T-helper 2 cell (primary cell): ENCODE measurements around the gene HDHD5.
A peak's percentile ranks its signal among the peaks of the same experiment; 100 is the strongest.

Experiments used
- DNase-seq, 5 experiments: peaks; one replicate each; pipeline versions ENCODE4 v3.0.0 to v3.0.0-alpha.2; 2012 to 2022

HDHD5 gene

GRCh38 chr22:17119481-17120202 is 39.4 kb downstream of the HDHD5 start:
- DNase-seq = peak in 1 of 5 experiments; percentile 29

- DNase-seq = no peak
These were observed 40.7 kb downstream of the HDHD5 start for GRCh38 chr22:17118342-17118741.

DNA sequence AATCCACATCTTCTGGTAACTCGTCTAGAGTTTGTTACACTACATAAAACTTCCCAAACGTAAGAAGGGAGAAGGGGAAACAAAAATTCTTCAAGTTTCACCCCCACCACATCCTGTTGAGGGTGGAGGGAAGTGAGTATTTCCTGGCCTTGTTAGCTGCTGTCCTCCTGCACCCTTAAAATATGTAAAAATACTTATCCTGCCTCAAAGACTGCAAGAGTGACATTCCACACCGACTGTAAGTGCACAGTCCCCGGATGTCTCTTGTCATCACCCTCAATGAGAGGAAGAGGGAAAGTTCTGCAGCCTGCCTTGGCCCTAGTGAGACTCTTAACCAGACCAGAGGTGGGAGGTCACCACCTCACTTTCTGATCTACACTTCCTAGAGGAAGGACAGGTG is 41.2 kb downstream of the HDHD5 start:
- peak in 1 of 5 experiments; percentile 33 for DNase-seq

- DNase-seq = no peak
These were observed 41.7 kb downstream of the HDHD5 start for GRCh38 chr22:17117400-17117799.

DNA sequence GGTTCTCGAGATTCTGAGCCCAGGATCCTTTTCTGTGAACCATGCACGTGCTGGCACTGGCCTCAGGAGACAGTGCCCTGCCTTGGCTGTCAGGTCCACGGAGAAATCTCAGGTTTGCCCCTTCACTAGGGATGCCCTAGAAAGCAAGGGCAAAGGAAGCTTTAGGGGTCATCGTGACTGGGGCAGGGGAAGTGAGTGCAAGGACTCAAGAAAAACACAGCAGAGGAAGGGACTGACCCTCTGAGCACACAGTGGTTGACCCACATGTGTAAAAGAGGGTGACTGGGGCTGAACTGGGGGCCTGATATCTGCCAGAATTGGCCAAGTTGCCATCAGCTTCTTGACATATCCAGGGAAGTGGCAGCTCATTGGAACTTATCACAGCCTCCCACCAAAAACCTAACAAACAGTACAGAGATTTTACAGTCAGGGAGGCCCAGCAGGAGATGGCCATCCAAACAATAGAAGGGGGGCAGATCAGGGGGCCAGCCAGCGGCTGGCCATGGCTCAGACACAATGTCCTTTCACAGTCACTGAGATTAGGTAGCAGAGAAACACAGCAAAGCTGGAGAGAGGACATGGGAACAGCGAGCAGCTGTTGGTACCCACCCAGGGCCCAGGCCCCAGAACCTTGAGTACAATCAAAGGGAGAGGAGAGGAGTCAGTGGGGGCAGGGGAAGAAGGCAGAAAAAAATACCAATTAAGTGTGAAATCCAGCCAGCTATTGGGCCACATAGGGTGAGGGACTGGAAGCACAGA is 42.3 kb downstream of the HDHD5 start:
- DNase-seq = no peak

DNA sequence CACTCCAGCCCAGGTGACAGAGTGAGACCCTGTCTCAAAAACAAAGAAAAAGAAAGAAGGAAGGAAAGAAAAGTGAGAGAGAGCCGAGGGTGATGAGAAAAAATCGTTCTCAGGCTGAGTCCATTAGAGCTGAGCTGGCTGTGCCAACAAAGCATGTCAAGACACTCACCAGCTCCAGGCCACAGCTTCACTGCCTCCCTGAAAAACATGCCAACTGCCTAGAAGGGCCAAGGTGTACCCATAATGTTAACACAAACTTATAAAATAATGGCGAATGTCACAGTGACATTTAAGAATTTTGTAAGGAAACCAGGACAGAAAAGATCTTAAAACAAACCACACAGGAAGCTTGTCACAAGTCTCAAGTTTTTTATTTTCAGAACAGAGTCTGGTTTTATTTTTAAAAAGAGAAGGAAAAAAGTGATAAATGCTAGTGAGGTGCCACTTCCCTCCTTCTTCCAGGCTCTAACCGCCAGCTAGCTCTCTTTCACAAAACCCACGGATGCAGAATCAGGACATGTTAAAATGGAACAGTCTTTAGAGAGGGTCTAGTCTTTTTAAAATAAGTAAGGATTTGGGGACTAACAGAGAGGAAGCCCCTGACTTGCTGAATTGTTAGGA is 43.0 kb downstream of the HDHD5 start:
- peak in 1 of 5 experiments; percentile 16 for DNase-seq

DNA sequence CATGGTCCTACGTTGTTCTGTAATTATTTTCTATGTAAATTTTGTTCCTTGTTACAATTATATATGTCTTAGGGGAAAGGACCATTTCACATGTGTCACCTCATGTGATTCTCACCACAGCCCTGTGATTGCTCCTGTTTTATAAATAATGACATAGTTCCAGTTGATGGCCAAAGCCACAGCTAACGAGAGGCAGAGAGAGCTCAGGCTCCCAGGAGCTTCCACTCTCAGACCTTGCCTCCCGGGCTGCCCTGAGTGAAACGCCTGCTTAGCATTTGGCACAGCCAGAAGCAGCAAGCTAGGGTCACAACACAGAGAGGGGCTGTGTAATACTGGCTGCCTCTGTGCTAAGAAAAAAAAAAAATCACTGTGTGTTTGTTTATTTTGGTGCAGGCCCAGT is 43.8 kb downstream of the HDHD5 start:
- DNase-seq = no peak

DNA sequence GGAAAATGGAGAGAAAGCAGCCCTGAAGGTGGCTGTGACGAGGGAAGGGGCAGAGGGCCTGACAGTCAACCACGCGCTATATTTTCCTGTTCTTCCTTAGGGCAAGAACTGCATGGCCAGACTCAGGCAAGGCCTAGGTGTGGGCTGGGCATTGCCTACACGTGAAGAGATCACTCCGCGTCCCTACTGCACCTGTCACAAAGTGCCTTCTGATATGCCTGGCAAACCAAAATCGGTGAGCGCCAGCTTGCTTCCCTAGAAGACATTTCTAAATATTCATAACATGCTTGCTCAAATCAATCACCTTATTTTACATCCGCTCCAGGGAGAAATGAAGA is 44.2 kb downstream of the HDHD5 start:
- DNase-seq = no peak

- DNase-seq = no peak
These were observed 44.7 kb downstream of the HDHD5 start for GRCh38 chr22:17114173-17114897.

DNA sequence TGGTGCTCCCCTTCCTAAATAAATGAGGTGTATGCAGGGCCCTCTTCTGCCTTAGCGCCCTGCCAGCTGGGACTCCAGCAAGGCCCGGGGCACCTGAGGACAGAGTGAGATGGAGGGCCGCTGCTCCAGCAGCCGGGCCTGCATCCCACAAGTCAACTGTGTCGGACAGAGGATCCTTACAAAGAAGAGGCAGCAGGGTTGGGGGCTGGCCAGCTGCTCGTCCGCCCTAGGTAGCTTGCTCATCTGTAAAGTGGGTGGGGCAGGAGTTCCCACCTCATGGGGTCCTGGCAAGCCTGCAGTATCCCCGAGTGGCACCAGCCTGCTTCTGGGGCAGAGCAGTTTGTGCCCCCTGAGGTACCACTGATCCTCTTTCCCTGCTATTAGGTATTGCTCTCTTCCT is 45.5 kb downstream of the HDHD5 start:
- no peak for DNase-seq

DNA sequence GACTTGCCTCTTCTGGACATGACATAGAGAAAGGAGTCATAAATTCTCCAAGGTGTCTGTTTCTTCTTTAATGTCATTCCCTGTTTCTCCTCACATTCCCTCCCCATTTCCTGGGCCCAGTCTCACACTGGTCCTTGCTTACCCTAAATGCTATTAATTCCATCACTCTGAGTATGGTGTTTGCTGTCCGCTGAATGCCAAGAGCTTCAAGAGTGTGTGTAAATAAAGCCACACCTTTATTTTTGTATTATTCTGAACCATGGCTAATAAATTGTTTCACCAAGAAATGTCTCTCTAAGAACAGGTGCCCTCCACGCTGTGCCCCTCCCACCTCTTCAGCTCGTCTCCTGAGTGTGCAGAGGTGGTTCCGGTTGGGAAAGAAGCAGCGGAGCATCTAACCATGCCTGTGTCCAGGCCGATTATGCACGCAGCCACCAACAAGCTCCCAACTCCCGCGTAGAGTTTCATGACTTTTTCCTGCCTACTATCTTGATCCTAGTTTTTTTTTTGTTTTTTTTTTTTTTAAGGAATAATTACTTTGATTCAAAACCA is 46.5 kb downstream of the HDHD5 start:
- no peak for DNase-seq

DNA sequence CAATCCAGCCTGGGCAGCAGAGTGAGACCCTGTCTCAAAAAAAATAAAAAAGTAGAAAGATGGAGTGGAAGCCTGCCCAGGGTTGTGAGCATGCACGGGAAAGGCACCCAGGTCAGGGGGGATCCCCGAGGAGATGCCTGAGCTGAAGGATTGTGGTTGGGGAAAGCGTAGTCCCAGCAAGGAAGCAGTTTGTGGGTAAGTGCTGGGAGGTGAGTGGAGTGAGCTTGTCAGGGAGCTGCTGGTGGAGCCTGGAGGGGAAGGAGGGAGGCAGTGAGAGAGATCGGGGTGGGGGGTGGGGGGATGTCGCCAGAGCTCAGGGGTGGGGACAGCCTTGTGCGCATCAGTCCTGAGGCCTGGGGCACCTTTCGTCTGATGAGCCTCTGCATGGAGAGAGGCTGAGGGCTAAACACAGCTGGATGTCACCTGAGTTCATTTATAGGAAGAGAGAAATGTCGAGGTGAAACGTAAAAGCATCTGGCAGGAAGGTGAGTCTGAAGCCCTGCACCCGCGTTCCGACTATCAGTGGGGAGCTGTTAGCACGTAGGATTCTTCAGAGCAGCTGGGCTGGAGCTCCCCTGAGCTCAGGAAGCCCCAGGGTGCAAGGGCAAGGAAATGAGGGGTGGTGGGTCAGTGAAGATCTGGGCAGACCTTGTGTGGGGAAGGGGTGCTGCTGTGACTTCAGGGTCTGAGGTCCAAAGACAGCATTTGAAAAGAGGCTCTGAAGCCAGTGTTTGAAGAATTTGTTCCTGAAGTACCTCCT is 48.1 kb downstream of the HDHD5 start:
- DNase-seq = no peak

- DNase-seq = no peak
These were observed 49.1 kb downstream of the HDHD5 start for GRCh38 chr22:17109976-17110375.

GRCh38 chr22:17109113-17109865 is 49.8 kb downstream of the HDHD5 start:
- DNase-seq = no peak

- no peak for DNase-seq
These were observed 50.6 kb downstream of the HDHD5 start for GRCh38 chr22:17108256-17109112.

DNA sequence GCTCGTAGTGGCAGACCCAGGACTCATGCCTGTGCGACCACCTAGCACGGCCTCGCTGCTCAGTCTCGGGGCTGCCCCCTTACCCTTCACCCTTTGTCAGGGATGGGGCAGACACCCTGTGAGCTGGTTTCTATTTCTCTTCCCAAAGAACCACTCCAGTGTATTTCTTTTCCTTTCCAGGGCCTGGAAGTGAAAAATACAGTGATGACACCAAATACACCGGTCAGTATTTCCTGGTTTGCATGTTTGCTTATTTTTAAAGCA is 51.6 kb downstream of the HDHD5 start:
- no peak for DNase-seq

GRCh38 chr22:17106785-17107546 is 52.1 kb downstream of the HDHD5 start:
- DNase-seq = peak in 1 of 5 experiments; percentile 65

DNA sequence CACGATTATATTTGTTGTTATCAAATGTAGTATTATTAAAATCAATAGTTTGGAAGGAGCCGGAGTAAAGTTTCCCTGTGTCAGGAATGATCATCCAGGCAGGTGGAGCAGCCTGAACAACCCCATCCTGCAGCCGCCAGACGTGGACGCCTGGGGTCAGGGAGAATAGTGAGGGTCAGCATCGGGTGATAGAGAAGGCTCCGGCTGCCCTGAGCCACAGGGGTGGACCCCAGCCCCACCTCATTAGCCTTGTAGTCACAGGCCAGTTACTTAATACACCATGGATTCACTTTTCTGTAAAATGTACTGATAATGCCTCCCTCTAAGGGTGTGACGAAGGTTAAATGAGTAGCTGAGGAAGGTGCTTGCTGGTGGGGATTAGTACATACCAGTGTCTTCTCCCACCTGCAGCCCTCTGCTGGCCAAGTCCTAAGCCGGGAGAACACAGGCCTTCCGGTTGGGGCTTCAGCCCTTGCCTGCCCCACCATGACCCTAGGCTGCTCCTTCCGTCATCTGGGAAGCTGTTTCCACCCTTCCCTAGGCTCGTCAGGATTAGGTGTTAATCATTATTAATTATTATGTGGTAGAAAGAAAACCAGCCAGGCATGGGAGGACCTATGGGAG is 52.8 kb downstream of the HDHD5 start:
- DNase-seq = peak in 1 of 5 experiments; percentile 26
